Measurements from ENCODE around the gene DST. TPM values are rescaled to one million over a fixed set of nuclear protein-coding genes. Genes with fewer than 3 reads are reported as not detected.

DST gene
- total RNA-seq, 4 donors from 2014 or later, result 331 to 417 (median 368) TPM

DNA sequence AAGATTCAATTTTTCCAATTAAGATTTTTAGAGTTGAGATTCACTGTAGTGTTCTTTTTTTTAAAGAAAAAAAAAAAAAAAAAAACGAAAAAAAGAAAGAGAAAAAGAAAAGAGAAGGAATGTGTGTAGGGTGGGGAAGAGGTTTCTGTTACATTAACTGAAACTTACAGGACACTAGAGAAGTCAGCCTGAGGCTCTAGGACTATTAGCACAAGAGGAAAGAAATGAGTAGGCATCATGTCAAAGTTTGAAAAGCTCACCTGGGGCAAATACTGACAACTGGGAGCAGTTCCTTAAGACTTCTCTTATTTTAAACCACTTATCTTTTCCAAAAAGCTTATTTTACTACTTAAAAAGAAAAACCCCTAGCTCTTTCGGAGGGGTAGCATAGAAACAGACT lies 185.9 kb downstream of the DST start:
- H3K4me3 ChIP-seq, result no peak overlapping the region
- H3K27ac ChIP-seq, result no peak overlapping the region
- H3K36me3 ChIP-seq, result peaks cover 0 to 66% (median 0%) of the 10 kb centered on the region in 3 donors
- DNase-seq (ENCODE audit: low spot score in 2 of 2), result no peak
- no peak for TF ChIP-seq POLR2A (IDR thresholded peaks at IDR 0.05)
- TF ChIP-seq EP300 (IDR thresholded peaks at IDR 0.05), result no peak
- no peaks in the 10 kb centered on the region for H3K27me3 ChIP-seq
- H3K9me3 ChIP-seq, result no peaks in the 10 kb centered on the region
- WGBS, 2 donors, result 72 to 93% methylated on average over 2 of the region's 2 CpGs
- H3K4me1 ChIP-seq, result no peaks in the 10 kb centered on the region

DNA sequence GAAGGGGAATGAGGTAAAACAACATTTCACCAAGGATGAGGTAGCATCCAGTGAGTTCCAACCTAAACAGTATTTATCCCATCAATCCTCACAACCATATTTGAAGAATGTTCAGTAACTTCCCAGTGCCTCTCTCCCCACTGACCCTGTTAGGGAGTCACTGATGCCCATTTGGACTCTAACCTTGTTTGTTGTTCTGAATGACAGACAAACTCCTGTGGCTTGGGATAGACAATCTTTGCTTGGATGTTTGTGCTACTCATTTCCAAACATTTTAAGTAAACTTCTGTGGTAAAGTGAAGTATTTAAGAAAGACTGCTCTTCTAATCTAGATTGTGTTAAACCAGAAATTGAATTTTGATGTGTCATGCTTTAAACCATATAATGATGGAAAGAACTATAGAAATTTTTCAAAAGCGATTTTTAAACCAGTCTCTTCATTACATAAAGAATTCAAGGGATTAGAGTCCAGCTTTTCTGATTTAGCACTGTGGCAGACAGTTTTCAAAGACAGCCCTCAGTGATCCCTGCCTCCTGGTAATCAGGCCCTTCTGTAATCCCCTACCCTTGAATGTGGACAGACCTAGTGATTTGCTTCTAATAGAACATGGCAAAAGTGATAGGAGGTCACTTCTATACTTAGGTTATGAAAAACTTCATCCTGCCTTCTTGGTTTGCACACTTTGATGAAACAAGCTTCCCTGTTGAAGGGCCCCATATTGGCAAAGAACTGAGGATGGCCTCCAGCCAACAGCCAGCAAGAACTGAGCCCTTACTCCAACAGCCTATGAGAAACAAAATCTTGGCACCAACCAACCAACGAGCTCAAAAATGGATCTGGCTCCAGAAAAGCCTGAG lies 191.6 kb downstream of the DST start:
- TF ChIP-seq EP300 (IDR thresholded peaks at IDR 0.05), result no peak
- no peak for TF ChIP-seq POLR2A (IDR thresholded peaks at IDR 0.05)
- TF ChIP-seq, protein P1, sequence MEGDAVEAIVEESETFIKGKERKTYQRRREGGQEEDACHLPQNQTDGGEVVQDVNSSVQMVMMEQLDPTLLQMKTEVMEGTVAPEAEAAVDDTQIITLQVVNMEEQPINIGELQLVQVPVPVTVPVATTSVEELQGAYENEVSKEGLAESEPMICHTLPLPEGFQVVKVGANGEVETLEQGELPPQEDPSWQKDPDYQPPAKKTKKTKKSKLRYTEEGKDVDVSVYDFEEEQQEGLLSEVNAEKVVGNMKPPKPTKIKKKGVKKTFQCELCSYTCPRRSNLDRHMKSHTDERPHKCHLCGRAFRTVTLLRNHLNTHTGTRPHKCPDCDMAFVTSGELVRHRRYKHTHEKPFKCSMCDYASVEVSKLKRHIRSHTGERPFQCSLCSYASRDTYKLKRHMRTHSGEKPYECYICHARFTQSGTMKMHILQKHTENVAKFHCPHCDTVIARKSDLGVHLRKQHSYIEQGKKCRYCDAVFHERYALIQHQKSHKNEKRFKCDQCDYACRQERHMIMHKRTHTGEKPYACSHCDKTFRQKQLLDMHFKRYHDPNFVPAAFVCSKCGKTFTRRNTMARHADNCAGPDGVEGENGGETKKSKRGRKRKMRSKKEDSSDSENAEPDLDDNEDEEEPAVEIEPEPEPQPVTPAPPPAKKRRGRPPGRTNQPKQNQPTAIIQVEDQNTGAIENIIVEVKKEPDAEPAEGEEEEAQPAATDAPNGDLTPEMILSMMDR (IDR thresholded peaks at IDR 0.05), result no peak
- H3K9me3 ChIP-seq, result no peaks in the 10 kb centered on the region
- H3K36me3 ChIP-seq, result peaks cover 0 to 22% (median 0%) of the 10 kb centered on the region in 3 donors
- DNase-seq (ENCODE audit: low spot score in 2 of 2), result no peak
- WGBS, 2 donors, result 51 to 54% methylated on average over 2 of the region's 2 CpGs
- peaks cover 0 to 13% (median 0%) of the 10 kb centered on the region in 4 donors for H3K4me1 ChIP-seq
- H3K4me3 ChIP-seq, result no peak overlapping the region
- H3K27me3 ChIP-seq, result no peaks in the 10 kb centered on the region
- H3K27ac ChIP-seq, result peak overlapping the region in 1 of 4 donors; percentile 10

DNA sequence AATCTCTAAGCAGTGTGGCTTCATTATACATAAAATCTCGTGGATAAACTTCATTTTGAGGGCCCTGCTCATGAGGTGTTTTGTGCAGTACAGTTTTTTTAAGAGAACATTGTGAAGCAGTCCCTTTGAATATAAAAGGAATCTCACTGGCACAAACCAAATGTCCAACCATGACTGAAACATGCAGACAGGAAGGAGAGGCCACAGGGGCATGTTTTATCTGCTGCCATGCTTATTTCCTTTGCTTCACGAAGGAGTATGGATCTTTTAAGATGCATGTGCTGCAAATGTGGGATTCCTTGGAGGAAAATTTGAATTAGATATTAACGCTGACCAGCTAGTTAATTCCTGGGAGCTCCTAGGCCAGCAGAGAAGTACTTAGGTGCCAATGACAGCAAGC lies 192.3 kb downstream of the DST start:
- Histone ChIP-seq H3K4me1 (peaks cover 0 to 13% (median 0%) of the 10 kb centered on the region in 4 donors), H3K27ac (peak overlapping the region in 1 of 4 donors; percentile 10), H3K4me3 (no peak overlapping the region), H3K36me3 (peaks cover 0 to 16% (median 0%) of the 10 kb centered on the region in 3 donors), H3K9me3 (no peaks in the 10 kb centered on the region), H3K27me3 (no peaks in the 10 kb centered on the region)
- no peak for TF ChIP-seq POLR2A (IDR thresholded peaks at IDR 0.05)
- TF ChIP-seq, protein P1 (IDR thresholded peaks at IDR 0.05), result no peak
- TF ChIP-seq EP300 (IDR thresholded peaks at IDR 0.05), result no peak
- 67 to 70% methylated on average over 3 of the region's 3 CpGs for whole genome bisulfite sequencing, 2 donors
- no peak for DNase-seq (ENCODE audit: low spot score in 2 of 2)

DNA sequence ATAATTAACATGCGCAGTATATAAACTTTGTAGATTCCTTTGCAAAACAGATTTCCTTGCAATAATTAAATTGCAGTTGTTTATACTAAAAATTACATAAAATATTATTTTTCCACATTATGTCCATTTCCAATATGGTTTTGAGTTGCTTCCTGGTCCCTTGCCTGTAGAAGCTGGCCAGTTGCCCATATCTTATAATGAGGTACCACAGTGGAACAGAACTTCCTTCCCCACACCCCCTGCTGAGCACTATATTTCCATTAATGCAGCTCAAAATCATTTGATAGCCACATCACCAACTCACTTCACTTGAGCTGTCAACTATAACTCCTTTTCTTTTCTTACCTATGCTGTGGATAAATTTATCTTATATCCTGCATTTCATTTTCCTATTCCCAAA lies 194.6 kb downstream of the DST start:
- Histone ChIP-seq H3K9me3 (no peaks in the 10 kb centered on the region), H3K4me3 (no peak overlapping the region), H3K36me3 (no peaks in the 10 kb centered on the region), H3K27ac (no peak overlapping the region), H3K4me1 (peaks cover 0 to 13% (median 0%) of the 10 kb centered on the region in 4 donors), H3K27me3 (no peaks in the 10 kb centered on the region)
- no peak for TF ChIP-seq EP300 (IDR thresholded peaks at IDR 0.05)
- TF ChIP-seq, protein P1 (IDR thresholded peaks at IDR 0.05), result no peak
- TF ChIP-seq POLR2A (IDR thresholded peaks at IDR 0.05), result no peak
- no peak for DNase-seq (ENCODE audit: low spot score in 2 of 2)
- WGBS, 2 donors, result 100% methylated on average over 1 of the region's 1 CpG

DNA sequence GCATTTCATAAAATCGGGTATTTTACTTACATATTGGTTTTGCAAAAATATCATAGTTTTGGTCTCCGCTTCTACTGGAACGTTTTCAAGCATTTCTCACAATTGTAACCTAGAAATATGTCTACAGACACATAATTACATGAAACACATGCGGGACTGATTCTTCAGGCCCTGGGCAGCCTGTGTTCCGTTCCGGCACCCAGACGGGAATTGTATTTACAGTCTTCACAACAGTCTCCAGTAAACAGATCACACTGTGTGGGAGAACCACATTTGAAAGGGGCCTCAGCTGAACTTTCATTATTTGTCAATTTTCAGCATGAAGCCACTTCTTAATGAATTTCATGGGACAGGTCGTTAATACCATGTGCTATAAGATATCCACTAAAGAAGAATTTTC lies 196.9 kb downstream of the DST start:
- no peaks in the 10 kb centered on the region for H3K27me3 ChIP-seq
- no peak for TF ChIP-seq POLR2A (IDR thresholded peaks at IDR 0.05)
- TF ChIP-seq, protein P1 (IDR thresholded peaks at IDR 0.05), result no peak
- TF ChIP-seq EP300 (IDR thresholded peaks at IDR 0.05), result no peak
- H3K9me3 ChIP-seq, result no peaks in the 10 kb centered on the region
- 61 to 65% methylated on average over 8 of the region's 8 CpGs for WGBS, 2 donors
- H3K27ac ChIP-seq, result no peak overlapping the region
- no peaks in the 10 kb centered on the region for H3K36me3 ChIP-seq
- no peak for DNase-seq (ENCODE audit: low spot score in 2 of 2)
- H3K4me3 ChIP-seq, result no peak overlapping the region
- peaks cover 0 to 4% (median 0%) of the 10 kb centered on the region in 4 donors for H3K4me1 ChIP-seq

Measured in tibial nerve (tissue), 4 donors.